GM18951 (cell line): Measurements from ENCODE around the gene SGO2.

Source experiments
- POLR2A ChIP-seq: IDR thresholded peaks from 4 replicates; pipeline ENCODE4 v1.6.1; 2011; ENCODE audit warnings: mild to moderate bottlenecking; ENCODE audit not compliant: insufficient read length, insufficient read depth; ENCODE audit errors: extremely low read depth
- in situ Hi-C: fragments of 300-500 bp; cut with MboI; formaldehyde crosslinking; loops from one replicate; pipeline ENCODE4 v1.12.0; 2022; ENCODE audit warnings: low sequenced_read_pairs, mixed read lengths, inconsistent platforms; ENCODE audit not compliant: unreplicated experiment

Gene SGO2

GRCh38 chr2:200525882-200526651 is at the start of gene SGO2:
Gene SGO2, plus strand, starts transcription at chr2:200526207. Its CDS starts 6,769 bp downstream, at chr2:200532976.
- TF ChIP-seq POLR2A: peak; percentile 83
- in situ Hi-C loops: no loop called here

DNA sequence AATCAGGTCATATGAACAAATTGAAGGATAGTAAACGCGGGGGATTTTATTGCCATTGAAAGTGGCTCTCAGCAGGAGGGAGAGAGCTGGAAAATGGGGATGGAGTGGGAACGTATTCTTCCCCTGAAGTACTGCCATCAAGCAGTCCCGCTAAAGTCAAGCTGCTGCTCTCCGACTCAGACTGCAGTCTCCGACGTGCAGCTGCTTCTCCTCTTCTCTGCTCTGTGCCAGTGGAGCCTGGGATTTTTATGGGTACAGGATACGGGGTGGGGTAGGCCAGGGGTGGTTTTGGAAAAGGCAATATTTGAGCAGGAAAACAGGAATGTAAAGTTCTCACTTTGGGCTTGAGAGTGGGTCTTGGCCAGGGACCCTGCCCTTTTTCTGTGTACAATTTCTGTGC is 49.2 kb upstream of the SGO2 start:
- TF ChIP-seq POLR2A: no peak
- in situ Hi-C loops: loop anchor here (5.0 to 10.0 kb wide), 2 partner anchors 172 to 500 kb away; partner anchors contain the start of gene SPATS2L

DNA sequence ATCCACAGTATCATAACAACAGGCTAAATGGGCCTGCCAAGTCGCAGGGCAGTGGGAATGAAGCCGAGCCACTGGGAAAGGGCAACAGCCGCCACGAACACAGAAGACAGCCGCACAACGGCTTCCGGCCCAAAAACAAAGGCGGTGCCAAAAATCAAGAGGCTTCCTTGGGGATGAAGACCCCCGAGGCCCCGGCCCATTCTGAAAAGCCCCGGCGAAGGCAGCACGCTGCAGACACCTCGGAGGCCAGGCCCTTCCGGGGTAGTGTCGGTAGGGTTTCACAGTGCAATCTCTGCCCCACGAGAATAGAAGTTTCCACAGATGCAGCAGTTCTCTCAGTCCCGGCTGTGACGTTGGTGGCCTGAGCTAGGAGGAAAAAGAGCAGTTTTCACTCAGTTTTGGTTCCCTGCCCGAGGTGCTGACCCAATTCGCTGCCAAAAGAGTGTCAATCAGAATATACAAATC is 48.3 kb upstream of the SGO2 start:
- no peak for TF ChIP-seq POLR2A
- in situ Hi-C loops: loop anchor here (5.0 to 10.0 kb wide), 2 partner anchors 173 to 500 kb away; partner anchors contain the start of gene SPATS2L

- in situ Hi-C loops: loop anchor here (5.0 to 10.0 kb wide), 2 partner anchors 175 to 502 kb away; partner anchors contain the start of gene SPATS2L
- no peak for TF ChIP-seq POLR2A
Observed at GRCh38 chr2:200479692-200480265, 46.2 kb upstream of the SGO2 start.

- in situ Hi-C loops: no loop called here
- no peak for TF ChIP-seq POLR2A
Observed at GRCh38 chr2:200482194-200482593, 43.8 kb upstream of the SGO2 start.

- TF ChIP-seq POLR2A: no peak
- in situ Hi-C loops: no loop called here
Observed at GRCh38 chr2:200483729-200484198, 42.2 kb upstream of the SGO2 start.

- no peak for TF ChIP-seq POLR2A
- in situ Hi-C loops: no loop called here
Observed at GRCh38 chr2:200484934-200485333, 41.1 kb upstream of the SGO2 start.

DNA sequence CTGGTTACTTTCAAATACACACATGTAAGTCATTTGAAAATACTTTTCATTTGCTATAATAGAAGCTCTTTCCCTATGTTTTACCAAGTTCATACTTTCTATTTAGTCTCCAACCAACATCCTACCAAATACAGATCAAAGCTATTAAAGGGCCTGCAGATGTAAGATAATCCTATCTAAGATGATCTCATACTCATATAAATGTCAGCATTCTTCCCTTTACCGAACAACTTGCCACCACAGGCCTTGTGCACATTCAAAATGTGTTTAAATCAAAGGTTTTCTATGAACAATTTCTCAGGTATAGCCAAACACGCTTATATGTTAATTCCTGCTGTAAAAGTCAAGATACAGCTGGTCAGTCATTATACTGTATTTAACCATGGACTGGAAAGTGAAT is 39.5 kb upstream of the SGO2 start:
- no peak for TF ChIP-seq POLR2A
- in situ Hi-C loops: no loop called here

- in situ Hi-C loops: no loop called here
- no peak for TF ChIP-seq POLR2A
Observed at GRCh38 chr2:200488169-200488568, 37.8 kb upstream of the SGO2 start.

- in situ Hi-C loops: no loop called here
- no peak for TF ChIP-seq POLR2A
Observed at GRCh38 chr2:200490001-200490400, 36.0 kb upstream of the SGO2 start.

GRCh38 chr2:200492656-200493055 is 33.4 kb upstream of the SGO2 start:
- in situ Hi-C loops: no loop called here
- no peak for TF ChIP-seq POLR2A

DNA sequence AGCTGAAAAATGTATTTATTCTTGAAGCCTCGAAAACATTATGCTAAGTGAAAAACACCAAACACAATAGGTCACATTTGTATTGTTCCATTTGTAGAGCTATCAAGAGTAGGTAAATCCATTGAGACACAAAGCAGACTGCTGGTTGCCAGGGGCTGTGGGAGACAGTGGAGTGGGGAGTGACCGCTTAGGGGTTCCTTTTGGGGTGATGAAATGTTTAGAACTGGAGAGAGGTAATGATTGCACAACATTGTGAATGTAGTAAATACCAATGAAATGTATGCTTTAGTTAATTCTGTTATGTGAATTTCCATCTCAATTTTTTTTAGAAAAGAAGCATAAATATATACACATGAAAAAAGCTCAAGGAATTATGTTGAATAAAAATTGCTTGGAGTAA is 32.0 kb upstream of the SGO2 start:
- in situ Hi-C loops: no loop called here
- TF ChIP-seq POLR2A: no peak

DNA sequence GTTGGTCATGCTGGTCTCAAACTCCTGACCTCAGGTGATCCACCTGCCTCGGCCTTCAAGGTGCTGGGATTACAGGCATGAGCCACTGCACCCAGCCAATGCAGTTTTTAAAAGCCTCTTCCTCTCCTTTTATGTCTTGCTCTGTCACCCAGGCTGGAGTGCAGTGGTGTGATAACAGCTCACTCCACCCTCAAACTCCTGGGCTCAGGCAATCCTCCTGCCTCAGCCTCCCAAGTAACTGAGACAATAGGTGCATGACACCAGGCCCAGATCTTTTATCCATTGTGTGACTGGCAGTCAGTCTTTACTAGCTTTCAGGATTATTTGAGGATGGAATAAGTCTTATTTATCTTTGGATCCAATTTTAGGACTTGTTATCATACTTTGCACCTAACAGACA is 29.3 kb upstream of the SGO2 start:
- in situ Hi-C loops: no loop called here

More for the DNA sequence above, 29.3 kb upstream of the SGO2 start:
- TF ChIP-seq POLR2A: no peak
